ENCODE measurements around the gene FMNL2. TPM values are rescaled to one million over a fixed set of nuclear protein-coding genes. Genes with fewer than 3 reads are reported as not detected.
A peak's percentile ranks its signal among the peaks of the same experiment; 100 is the strongest.
"Not testable (repeated sequence)": the region's sequence is repeated elsewhere in the genome, so short reads cannot be mapped to it uniquely, and the experiment has no call there.

Gene FMNL2
- total RNA-seq, 1 donor from 2014 or later = 34.3 TPM

- Histone ChIP-seq H2AFZ (ENCODE audit: low read depth, low read length) (no peak overlapping the region), H3K4me2 (ENCODE audit: low read length) (peak overlapping the region; percentile 29), H3K9me3 (ENCODE audit: insufficient read depth, low read depth, low read length) (no peaks in the 10 kb centered on the region), H3K27ac (ENCODE audit: low read depth, low read length) (no peak overlapping the region), H3K27me3 (ENCODE audit: insufficient read depth, low read length) (no peaks in the 10 kb centered on the region), H3K4me1 (ENCODE audit: insufficient read depth, low read length) (peaks cover 18% of the 10 kb centered on the region), H3K4me3 (ENCODE audit: insufficient read depth, low read depth, low read length) (no peak overlapping the region), H3K79me2 (ENCODE audit: insufficient read depth, low read length) (peaks cover 41% of the 10 kb centered on the region), H3K9ac (ENCODE audit: low read length) (no peak overlapping the region), H3K36me3 (ENCODE audit: insufficient read depth, low read length) (no peaks in the 10 kb centered on the region), H4K20me1 (ENCODE audit: insufficient read depth, low read length) (no peaks in the 10 kb centered on the region)
- peaks cover 2% of the 10 kb centered on the region for H3K36me3 Mint-ChIP-seq (ENCODE audit: low read depth, unreplicated experiment)
- peaks cover 22% of the 10 kb centered on the region for H3K4me1 Mint-ChIP-seq (ENCODE audit: low read depth, unreplicated experiment)
- no peaks in the 10 kb centered on the region for H3K27me3 Mint-ChIP-seq (ENCODE audit: low read depth, unreplicated experiment)
- FAIRE-seq (no peak), DNase-seq (ENCODE audit: low read depth) (no peak)
- H3K4me3 Mint-ChIP-seq (ENCODE audit: unreplicated experiment) = no peak overlapping the region
- H3K9me3 Mint-ChIP-seq (ENCODE audit: unreplicated experiment) = peaks cover 2% of the 10 kb centered on the region
- H3K27ac Mint-ChIP-seq (ENCODE audit: unreplicated experiment) = no peak overlapping the region
- TF ChIP-seq CTCF (IDR thresholded peaks at IDR 0.05; ENCODE audit: insufficient read depth, low read depth, low read length) (no peak), EZH2 (IDR thresholded peaks at IDR 0.05; ENCODE audit: insufficient read depth, low read length) (no peak)
Measured at GRCh38 chr2:152519581-152519952, 184.6 kb downstream of the FMNL2 start.

GRCh38 chr2:152520759-152521158 lies 185.8 kb downstream of the FMNL2 start:
- Histone ChIP-seq H3K4me2 (ENCODE audit: low read length) (no peak overlapping the region), H3K9me3 (ENCODE audit: insufficient read depth, low read depth, low read length) (no peaks in the 10 kb centered on the region), H3K27ac (ENCODE audit: low read depth, low read length) (no peak overlapping the region), H2AFZ (ENCODE audit: low read depth, low read length) (no peak overlapping the region), H3K9ac (ENCODE audit: low read length) (no peak overlapping the region), H3K4me1 (ENCODE audit: insufficient read depth, low read length) (peaks cover 30% of the 10 kb centered on the region), H4K20me1 (ENCODE audit: insufficient read depth, low read length) (no peaks in the 10 kb centered on the region), H3K4me3 (ENCODE audit: insufficient read depth, low read depth, low read length) (no peak overlapping the region), H3K79me2 (ENCODE audit: insufficient read depth, low read length) (peaks cover 30% of the 10 kb centered on the region), H3K36me3 (ENCODE audit: insufficient read depth, low read length) (no peaks in the 10 kb centered on the region), H3K27me3 (ENCODE audit: insufficient read depth, low read length) (no peaks in the 10 kb centered on the region)
- H3K4me3 Mint-ChIP-seq (ENCODE audit: unreplicated experiment) = no peak overlapping the region
- DNase-seq (ENCODE audit: low read depth) (no peak), FAIRE-seq (no peak)
- H3K4me1 Mint-ChIP-seq (ENCODE audit: low read depth, unreplicated experiment) = peaks cover 28% of the 10 kb centered on the region
- H3K27me3 Mint-ChIP-seq (ENCODE audit: low read depth, unreplicated experiment) = no peaks in the 10 kb centered on the region
- peaks cover 2% of the 10 kb centered on the region for H3K36me3 Mint-ChIP-seq (ENCODE audit: low read depth, unreplicated experiment)
- TF ChIP-seq EZH2 (IDR thresholded peaks at IDR 0.05; ENCODE audit: insufficient read depth, low read length) (no peak), CTCF (IDR thresholded peaks at IDR 0.05; ENCODE audit: insufficient read depth, low read depth, low read length) (no peak)
- peaks cover 4% of the 10 kb centered on the region for H3K9me3 Mint-ChIP-seq (ENCODE audit: unreplicated experiment)
- H3K27ac Mint-ChIP-seq (ENCODE audit: unreplicated experiment) = no peak overlapping the region

- H4K20me1 ChIP-seq (ENCODE audit: insufficient read depth, low read length); H3K36me3 Mint-ChIP-seq (ENCODE audit: low read depth, unreplicated experiment); H3K9me3 ChIP-seq (ENCODE audit: insufficient read depth, low read depth, low read length); H3K9me3 Mint-ChIP-seq (ENCODE audit: unreplicated experiment); H3K36me3 ChIP-seq (ENCODE audit: insufficient read depth, low read length); H3K27ac Mint-ChIP-seq (ENCODE audit: unreplicated experiment); H3K9ac ChIP-seq (ENCODE audit: low read length); H2AFZ ChIP-seq (ENCODE audit: low read depth, low read length); H3K27me3 Mint-ChIP-seq (ENCODE audit: low read depth, unreplicated experiment); H3K27me3 ChIP-seq (ENCODE audit: insufficient read depth, low read length); FAIRE-seq; H3K4me3 ChIP-seq (ENCODE audit: insufficient read depth, low read depth, low read length); H3K4me3 Mint-ChIP-seq (ENCODE audit: unreplicated experiment): not testable (repeated sequence)
- Histone ChIP-seq H3K27ac (ENCODE audit: low read depth, low read length) (peak overlapping the region; percentile 82), H3K4me1 (ENCODE audit: insufficient read depth, low read length) (peaks cover 36% of the 10 kb centered on the region), H3K79me2 (ENCODE audit: insufficient read depth, low read length) (peaks cover 28% of the 10 kb centered on the region), H3K4me2 (ENCODE audit: low read length) (peak overlapping the region; percentile 47)
- DNase-seq (ENCODE audit: low read depth) = peak; percentile 66
- peaks cover 34% of the 10 kb centered on the region for H3K4me1 Mint-ChIP-seq (ENCODE audit: low read depth, unreplicated experiment)
Measured at GRCh38 chr2:152522446-152522845, 187.5 kb downstream of the FMNL2 start.

Measured in astrocyte (in vitro differentiated cells and primary cell).